ENCODE data around the gene RPP14. TPM values are rescaled to one million over a fixed set of nuclear protein-coding genes. Genes with fewer than 3 reads are reported as not detected.

Gene RPP14
- total and polyA plus RNA-seq, 3 donors from 2014 or later, result 13.8 to 18.4 (median 17.0) TPM

Small RNAs within 50 kb of the gene (small RNA-seq; reads per million reads assigned to genes)
- 0 reads per million in 2 donors for gene AC098479.1

Other genes starting within 250 kb of the RPP14 start
- gene DNASE1L3, start 95.3 kb upstream of the RPP14 start, total RNA-seq, result 1 to 10 TPM; 1.2 to 3.8 TPM
- gene DNASE1L3, start 95.3 kb upstream of the RPP14 start, polyA plus RNA-seq (ENCODE audit: insufficient read depth, low read depth, low replicate concordance), result 8.2 TPM
- 10 to 100 TPM; 12.1 to 17.8 TPM for gene ABHD6, start 68.5 kb upstream of the RPP14 start, total RNA-seq
- 11.7 TPM for gene ABHD6, start 68.5 kb upstream of the RPP14 start, polyA plus RNA-seq (ENCODE audit: insufficient read depth, low read depth, low replicate concordance)
- gene HTD2, start 275 bp downstream of the RPP14 start, total RNA-seq, result 10 to 100 TPM; 14.6 to 15.1 TPM
- 16.4 TPM for gene HTD2, start 275 bp downstream of the RPP14 start, polyA plus RNA-seq (ENCODE audit: insufficient read depth, low read depth, low replicate concordance)
- 10 to 100 TPM; 29.3 to 31.3 TPM for gene PXK, start 26.6 kb downstream of the RPP14 start, total RNA-seq
- 28.8 TPM for gene PXK, start 26.6 kb downstream of the RPP14 start, polyA plus RNA-seq (ENCODE audit: insufficient read depth, low read depth, low replicate concordance)
- gene PDHB, start 127.6 kb downstream of the RPP14 start, total RNA-seq, result 100 to 1,000 TPM in 1 of 2 donors, 10 to 100 TPM in 1; 98.0 to 126 TPM
- gene PDHB, start 127.6 kb downstream of the RPP14 start, polyA plus RNA-seq (ENCODE audit: insufficient read depth, low read depth, low replicate concordance), result 94.0 TPM
- gene KCTD6, start 185.9 kb downstream of the RPP14 start, total RNA-seq, result 10 to 100 TPM; 14.9 to 19.8 TPM
- 9.5 TPM for gene KCTD6, start 185.9 kb downstream of the RPP14 start, polyA plus RNA-seq (ENCODE audit: insufficient read depth, low read depth, low replicate concordance)
- 10 to 100 TPM; 46.1 to 55.9 TPM for gene ACOX2, start 230.9 kb downstream of the RPP14 start, total RNA-seq
- 27.1 TPM for gene ACOX2, start 230.9 kb downstream of the RPP14 start, polyA plus RNA-seq (ENCODE audit: insufficient read depth, low read depth, low replicate concordance)